IPS DF 6.9 (cell line): ENCODE data around the gene ITSN2.

Experiments used
- DNase-seq: peaks from one replicate; pipeline ENCODE4 v3.0.0-alpha.2; 2013; ENCODE audit warnings: low read depth, low spot score
- H3K27ac ChIP-seq: one replicate; pipeline ENCODE4 v1.5.1; 2013; ENCODE audit warnings: low read length, control low read depth
- H3K27me3 ChIP-seq: 2 replicates; pipeline ENCODE4 v1.6.1; 2013; ENCODE audit warnings: mild to moderate bottlenecking, low read length; ENCODE audit not compliant: control insufficient read depth, insufficient read depth
- H3K36me3 ChIP-seq: 2 replicates; pipeline ENCODE4 v1.6.1; 2013; ENCODE audit warnings: low read length; ENCODE audit not compliant: control insufficient read depth, insufficient read depth
- H3K4me1 ChIP-seq: 2 replicates; pipeline ENCODE4 v1.6.1; 2013; ENCODE audit warnings: low read length; ENCODE audit not compliant: control insufficient read depth, insufficient read depth
- H3K4me3 ChIP-seq: 2 replicates; pipeline ENCODE4 v1.5.1; 2013; ENCODE audit warnings: mild to moderate bottlenecking, low read length
- H3K9me3 ChIP-seq: 2 replicates; pipeline ENCODE4 v1.6.1; 2013; ENCODE audit warnings: low read length, inconsistent platforms; ENCODE audit not compliant: control insufficient read depth, insufficient read depth
- WGBS: extraction: QIAGEN DNeasy Blood & Tissue Kit; methylation state at CpG from one replicate; pipeline ENCODE4 v1.1.7; 2013; ENCODE audit warnings: mixed read lengths, missing lambda C conversion rate; ENCODE audit not compliant: insufficient read length, insufficient coverage; 5-methylcytosine and 5-hydroxymethylcytosine counted together

Gene ITSN2

GRCh38 chr2:24221343-24222050, 138.8 kb downstream of the ITSN2 start:
- Histone ChIP-seq H3K27ac (no peak overlapping the region), H3K9me3 (no peaks in the 10 kb centered on the region), H3K4me1 (no peaks in the 10 kb centered on the region), H3K36me3 (no peaks in the 10 kb centered on the region), H3K27me3 (no peaks in the 10 kb centered on the region), H3K4me3 (no peak overlapping the region)
- DNase-seq: no peak
- 100% methylated on average over 1 of the region's 6 CpGs for WGBS

DNA sequence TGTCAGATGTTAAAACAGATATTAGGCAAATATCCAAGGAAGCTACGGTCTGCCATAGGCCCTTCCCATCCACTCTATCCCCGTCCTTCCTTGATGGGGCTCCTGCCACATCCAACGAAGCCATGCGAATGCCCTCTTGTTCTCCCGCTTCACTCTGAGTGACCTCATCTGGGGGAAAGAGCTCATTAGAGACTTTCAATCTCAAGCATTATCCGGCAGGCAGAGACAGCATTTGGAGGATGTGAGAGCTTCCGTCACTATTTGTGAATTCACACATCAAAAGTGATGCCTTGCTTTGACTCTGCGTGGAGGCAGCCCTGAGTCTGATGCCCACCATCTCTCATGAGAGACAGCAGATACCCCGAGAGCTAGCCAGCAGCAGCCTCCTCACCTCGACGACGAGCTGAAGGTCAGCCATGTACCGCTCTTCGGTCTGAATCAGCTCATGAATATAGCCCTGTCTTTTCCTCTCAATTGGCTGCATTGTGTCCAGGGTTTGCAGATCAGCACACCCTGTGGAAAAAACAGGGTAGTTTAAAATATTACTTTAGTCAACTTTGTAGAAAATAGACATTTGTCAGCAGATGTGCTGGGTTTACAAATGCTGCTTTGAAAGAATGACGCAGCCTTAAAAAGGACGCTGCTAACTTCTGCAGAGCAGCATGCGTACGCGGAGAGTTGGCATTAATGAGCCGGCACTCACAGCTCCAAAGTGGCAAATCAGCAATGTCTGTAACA, 139.6 kb downstream of the ITSN2 start:
- no CpG with 5 or more reads among the region's 20 CpGs for WGBS
- Histone ChIP-seq H3K4me1 (no peaks in the 10 kb centered on the region), H3K36me3 (no peaks in the 10 kb centered on the region), H3K9me3 (no peaks in the 10 kb centered on the region), H3K4me3 (no peak overlapping the region), H3K27me3 (no peaks in the 10 kb centered on the region), H3K27ac (no peak overlapping the region)
- no peak for DNase-seq

- H3K4me3 ChIP-seq: no peak overlapping the region
- no peak for DNase-seq
- no CpG with 5 or more reads among the region's 3 CpGs for WGBS
- no peaks in the 10 kb centered on the region for H3K36me3 ChIP-seq
- no peaks in the 10 kb centered on the region for H3K9me3 ChIP-seq
- H3K27me3 ChIP-seq: no peaks in the 10 kb centered on the region
- no peak overlapping the region for H3K27ac ChIP-seq
- no peaks in the 10 kb centered on the region for H3K4me1 ChIP-seq
Measured at GRCh38 chr2:24214880-24215279, 145.5 kb downstream of the ITSN2 start.

DNA sequence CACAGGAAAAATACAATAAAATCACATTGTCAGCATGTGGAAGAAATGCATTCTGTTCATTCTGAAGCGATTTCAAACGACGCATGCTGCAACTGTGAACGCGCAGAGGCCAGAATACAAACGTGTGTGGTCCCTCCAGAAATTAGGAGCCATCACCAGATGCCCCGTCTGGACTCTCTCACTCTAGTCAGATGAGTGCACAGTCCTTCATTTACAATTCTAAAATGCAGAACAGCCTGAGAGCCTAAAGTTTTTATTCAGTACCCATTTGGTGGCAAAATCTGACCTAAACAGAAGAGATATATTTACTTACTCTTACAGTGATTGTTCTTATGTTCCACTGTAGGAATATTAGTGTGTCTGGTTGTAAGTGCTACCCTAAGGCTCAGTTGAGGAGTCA, 148.9 kb downstream of the ITSN2 start:
- DNase-seq: no peak
- H3K27ac ChIP-seq: no peak overlapping the region
- H3K36me3 ChIP-seq: no peaks in the 10 kb centered on the region
- no peaks in the 10 kb centered on the region for H3K9me3 ChIP-seq
- H3K4me3 ChIP-seq: no peak overlapping the region
- H3K27me3 ChIP-seq: no peaks in the 10 kb centered on the region
- no peaks in the 10 kb centered on the region for H3K4me1 ChIP-seq
- WGBS: no CpG with 5 or more reads among the region's 7 CpGs

DNA sequence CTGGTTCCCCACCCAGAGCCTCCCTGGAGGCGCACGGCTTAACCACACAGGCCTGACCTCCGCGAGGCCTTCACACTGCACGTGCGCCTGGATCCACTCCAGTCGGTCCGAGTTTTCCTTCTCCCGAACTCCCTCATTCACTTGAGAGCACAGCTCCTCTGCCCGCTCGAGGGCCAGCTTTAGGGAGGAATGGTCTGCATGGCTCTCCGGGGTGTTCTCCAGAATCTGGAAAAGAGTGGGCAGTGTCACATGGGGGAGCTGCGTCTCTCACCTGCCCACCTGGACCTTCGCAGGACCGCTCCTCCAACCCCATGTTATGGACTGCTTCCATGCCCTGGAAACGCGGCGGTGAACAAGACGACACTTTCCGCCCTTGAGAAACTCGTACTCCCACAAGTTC, 149.6 kb downstream of the ITSN2 start:
- no peaks in the 10 kb centered on the region for H3K36me3 ChIP-seq
- no peaks in the 10 kb centered on the region for H3K27me3 ChIP-seq
- no CpG with 5 or more reads among the region's 21 CpGs for WGBS
- H3K4me3 ChIP-seq: no peak overlapping the region
- no peaks in the 10 kb centered on the region for H3K9me3 ChIP-seq
- H3K4me1 ChIP-seq: no peaks in the 10 kb centered on the region; the same call in 1 of the 2 replicates
- H3K27ac ChIP-seq: no peak overlapping the region
- DNase-seq: no peak

GRCh38 chr2:24210106-24210455, 150.3 kb downstream of the ITSN2 start:
- Histone ChIP-seq H3K27me3 (no peaks in the 10 kb centered on the region), H3K36me3 (no peaks in the 10 kb centered on the region), H3K4me1 (no peaks in the 10 kb centered on the region; the same call in 1 of the 2 replicates), H3K9me3 (no peaks in the 10 kb centered on the region), H3K4me3 (no peak overlapping the region), H3K27ac (no peak overlapping the region)
- no CpG with 5 or more reads among the region's 2 CpGs for WGBS
- DNase-seq: no peak

DNA sequence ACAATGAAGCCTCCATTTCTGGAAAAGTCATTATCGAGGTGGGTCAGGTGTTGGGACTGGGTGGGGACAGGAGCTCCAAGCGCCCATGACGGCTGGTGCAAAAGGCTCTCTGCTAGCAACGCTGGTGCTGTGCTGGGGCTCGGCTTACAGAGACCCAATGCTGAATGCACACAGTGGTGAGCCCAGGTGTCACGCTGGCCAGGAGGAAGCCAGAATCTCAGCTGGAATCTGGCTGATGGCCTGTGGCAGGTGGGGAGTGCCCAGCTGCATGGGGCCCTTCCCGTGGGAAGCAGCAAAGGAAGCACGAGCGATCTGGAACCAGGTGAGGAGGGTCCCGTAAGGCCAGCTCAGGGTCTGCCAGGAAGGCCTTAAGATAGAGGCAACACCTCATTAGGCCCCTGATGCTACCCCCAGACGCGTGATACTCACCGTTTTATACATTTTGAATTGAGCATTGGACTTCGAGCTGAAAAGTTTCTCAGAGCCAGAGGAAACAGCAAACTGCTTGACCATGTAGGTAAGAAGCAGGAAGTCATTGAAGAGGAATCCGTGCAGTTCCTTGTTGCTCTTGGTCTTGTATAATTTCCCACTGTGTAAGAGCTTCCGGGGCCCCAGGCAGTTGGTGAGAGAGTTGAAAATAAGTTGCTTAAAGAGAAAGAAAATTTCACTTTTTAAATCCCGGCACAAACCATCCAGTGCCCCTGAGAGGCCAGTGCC, 150.8 kb downstream of the ITSN2 start:
- no peaks in the 10 kb centered on the region; the same call in 1 of the 2 replicates for H3K4me1 ChIP-seq
- no peaks in the 10 kb centered on the region for H3K9me3 ChIP-seq
- no peaks in the 10 kb centered on the region for H3K27me3 ChIP-seq
- DNase-seq: no peak
- no CpG with 5 or more reads among the region's 17 CpGs for WGBS
- no peak overlapping the region for H3K4me3 ChIP-seq
- no peaks in the 10 kb centered on the region for H3K36me3 ChIP-seq
- no peak overlapping the region for H3K27ac ChIP-seq

- Histone ChIP-seq H3K36me3 (no peaks in the 10 kb centered on the region), H3K27ac (no peak overlapping the region), H3K9me3 (no peaks in the 10 kb centered on the region), H3K4me1 (no peaks in the 10 kb centered on the region; the same call in 1 of the 2 replicates), H3K4me3 (no peak overlapping the region), H3K27me3 (no peaks in the 10 kb centered on the region)
- no CpG with 5 or more reads among the region's 16 CpGs for WGBS
- no peak for DNase-seq
Measured at GRCh38 chr2:24208490-24208889, 151.8 kb downstream of the ITSN2 start.

GRCh38 chr2:24207359-24207758, 153.0 kb downstream of the ITSN2 start:
- no peak overlapping the region for H3K4me3 ChIP-seq
- no peaks in the 10 kb centered on the region for H3K36me3 ChIP-seq
- H3K4me1 ChIP-seq: no peaks in the 10 kb centered on the region; the same call in 1 of the 2 replicates
- H3K27me3 ChIP-seq: no peaks in the 10 kb centered on the region
- H3K27ac ChIP-seq: no peak overlapping the region
- no peaks in the 10 kb centered on the region for H3K9me3 ChIP-seq
- WGBS: no CpG with 5 or more reads among the region's 11 CpGs
- no peak for DNase-seq

- no peaks in the 10 kb centered on the region for H3K9me3 ChIP-seq
- WGBS: no CpG with 5 or more reads among the region's 8 CpGs
- no peaks in the 10 kb centered on the region for H3K27me3 ChIP-seq
- H3K36me3 ChIP-seq: no peaks in the 10 kb centered on the region
- H3K4me1 ChIP-seq: no peaks in the 10 kb centered on the region; the same call in 1 of the 2 replicates
- no peak for DNase-seq
- no peak overlapping the region for H3K4me3 ChIP-seq
- no peak overlapping the region for H3K27ac ChIP-seq
Measured at GRCh38 chr2:24206714-24207113, 153.6 kb downstream of the ITSN2 start.
